K562 (cell line): ENCODE measurements around the gene ADAM23. TPM values are rescaled to one million over a fixed set of nuclear protein-coding genes. Genes with fewer than 3 reads are reported as not detected.

Source experiments
- ATAC-seq: fragments of 200-7000 bp; cut with Tn5 transposase; 3 replicates; pipeline ENCODE4 v1.9.1; 2020; ENCODE audit warnings: moderate library complexity
- BruUV-seq: library from RNA; stranded (reverse); fragments of 400-500 nt; replicated peaks from 2 replicates; lab custom pipeline; 2021; lab: Mats Ljungman, UMichigan
- CTCF ChIA-PET: fragments of 300-600 bp; formaldehyde crosslinking; extraction: SDS; loops from one replicate; lab custom pipeline; 2021; ENCODE audit warnings: low intra/inter-chr PET ratio; lab: Yijun Ruan, JAX
- POLR2A ChIA-PET: fragments of 300-600, 350-650 bp; sonication (Branson Sonifier 250); formaldehyde crosslinking; extraction: SDS; loops from one replicate; lab custom pipeline; 2021; ENCODE audit warnings: antibody characterized with exemption, inconsistent platforms; lab: Yijun Ruan, JAX
- DNase-seq, 4 experiments: peaks; one replicate each; pipeline versions ENCODE4 v3.0.0 to v3.0.0-alpha.2; 2011 to 2018; ENCODE audit warnings: low spot score in 3 of 4, mixed read lengths in 3 of 4; ENCODE audit errors: extremely low read depth in 1 of 4
- FAIRE-seq: peaks from 2 replicates; lab custom pipeline; 2011; peaks lifted over from hg19 to GRCh38; lab: Jason Lieb, UNC
- H2AFZ ChIP-seq: 2 replicates; pipeline ENCODE4 v1.6.0; 2011; ENCODE audit warnings: low read depth, low read length, control low read depth, inconsistent platforms
- H3K27ac ChIP-seq: fragments of 200-600 bp; 3 replicates; pipeline ENCODE4 v1.8.0; 2011; ENCODE audit warnings: low read depth, mild to moderate bottlenecking, control low read depth, inconsistent platforms, low read length, moderate library complexity, mixed read lengths; ENCODE audit errors: extremely low read depth
- H3K27me3 ChIP-seq, 2 experiments: fragments of 300-600 bp in 1 of 2; 2 replicates in 1 of 2; 3 replicates in 1 of 2; pipeline versions ENCODE4 v1.6.0 to v1.8.0; 2011; ENCODE audit warnings: inconsistent platforms in 2 of 2, low read length in 2 of 2, mild to moderate bottlenecking in 1 of 2, mixed read lengths in 1 of 2, moderate library complexity in 1 of 2; ENCODE audit not compliant: control insufficient read depth in 2 of 2, insufficient read depth in 2 of 2
- H3K36me3 ChIP-seq: fragments of 300-600 bp; 3 replicates; pipeline ENCODE4 v1.8.0; 2011; ENCODE audit warnings: mild to moderate bottlenecking, low read length, inconsistent platforms; ENCODE audit not compliant: control insufficient read depth, insufficient read depth
- H3K4me1 ChIP-seq, 2 experiments: fragments of 200-600 bp in 1 of 2; replicated peaks in 1 of 2; 2 replicates in 1 of 2; 3 replicates in 1 of 2; pipeline versions ENCODE4 v1.5.1 to v1.8.0; 2011; ENCODE audit warnings: inconsistent platforms in 2 of 2, low read length in 2 of 2, mild to moderate bottlenecking in 1 of 2, mixed read lengths in 1 of 2, moderate library complexity in 1 of 2; ENCODE audit not compliant: control insufficient read depth in 2 of 2, insufficient read depth in 2 of 2
- H3K4me2 ChIP-seq: 2 replicates; pipeline ENCODE4 v1.6.1; 2011; ENCODE audit warnings: low read length, control low read depth, inconsistent platforms, mixed read lengths; ENCODE audit not compliant: insufficient read depth
- H3K4me3 ChIP-seq: fragments of 200-600 bp; sonication (generic), shearing (Covaris generic); 2 replicates; pipeline ENCODE4 v1.5.1; 2016; ENCODE audit warnings: control low read depth, inconsistent platforms
- H3K79me2 ChIP-seq: fragments of 200-600 bp; 3 replicates; pipeline ENCODE4 v1.8.0; 2011; ENCODE audit warnings: low read length, inconsistent platforms; ENCODE audit not compliant: control insufficient read depth, insufficient read depth
- H3K9ac ChIP-seq, 2 experiments: 2 replicates each; pipeline versions ENCODE4 v1.6.0 to v1.6.1; 2011; ENCODE audit warnings: low read depth in 2 of 2, low read length in 2 of 2, control low read depth in 1 of 2, inconsistent platforms in 1 of 2, mild to moderate bottlenecking in 1 of 2, mixed read lengths in 1 of 2; ENCODE audit not compliant: insufficient read depth in 1 of 2
- H3K9me1 ChIP-seq: one replicate; pipeline ENCODE4 v1.6.0; 2011; ENCODE audit warnings: inconsistent platforms, mild to moderate bottlenecking, low read length, moderate library complexity; ENCODE audit not compliant: control insufficient read depth, insufficient read depth
- H3K9me3 ChIP-seq: replicated peaks from 2 replicates; pipeline ENCODE4 v1.5.1; 2011; ENCODE audit warnings: low read depth, low read length, inconsistent platforms; ENCODE audit not compliant: control insufficient read depth, insufficient read depth
- H4K20me1 ChIP-seq: replicated peaks from 2 replicates; pipeline ENCODE4 v1.6.1; 2011; ENCODE audit warnings: low read length, inconsistent platforms, mixed read lengths; ENCODE audit not compliant: control insufficient read depth, insufficient read depth
- MTA3 ChIP-seq: fragments of 450-650 bp; formaldehyde crosslinking; IDR thresholded peaks from 2 replicates; pipeline ENCODE4 v1.6.1; 2017; ENCODE audit warnings: mild to moderate bottlenecking, borderline replicate concordance
- SIX5 ChIP-seq, 2 experiments: IDR thresholded peaks; 2 replicates each; pipeline ENCODE4 v1.6.1; 2011; ENCODE audit warnings: low read length in 2 of 2, borderline replicate concordance in 1 of 2, low read depth in 1 of 2, mild to moderate bottlenecking in 1 of 2, moderate library complexity in 1 of 2; ENCODE audit not compliant: insufficient read depth in 1 of 2
- SRSF3 ChIP-seq: fragments of 200-400 bp; formaldehyde crosslinking; IDR thresholded peaks from 2 replicates; pipeline ENCODE4 v1.6.1; 2016; ENCODE audit warnings: mild to moderate bottlenecking, low read length, moderate library complexity; ENCODE audit not compliant: insufficient read depth
- ZNF445 ChIP-seq: fragments of 250-450 bp; sonication (Bioruptor Pico); IDR thresholded peaks from 2 replicates; pipeline ENCODE4 v1.4.0; 2020; ENCODE audit warnings: low read depth, mild to moderate bottlenecking, moderate library complexity
- WGBS: fragments of 100-300 bp; shearing (Covaris generic); methylation state at CpG from one replicate; pipeline ENCODE4 v1.1.6; 2016; ENCODE audit warnings: low coverage, mixed read lengths; ENCODE audit not compliant: insufficient coverage; ENCODE audit errors: missing lambda C conversion rate; 5-methylcytosine and 5-hydroxymethylcytosine counted together
- in situ Hi-C: fragments of 300-500 bp; cut with MboI; formaldehyde crosslinking; loops from 4 replicates; pipeline ENCODE4 v1.15.0; 2018; ENCODE audit warnings: inconsistent platforms, mixed read lengths
- intact Hi-C: fragments of 100-400 bp; cut with micrococcal nuclease; formaldehyde crosslinking; loops from 2 replicates; pipeline ENCODE4 v1.14.2; 2022
- polyA plus RNA-seq, 8 experiments: library from polyadenylated mRNA; depleted of rRNA in 4 of 8; stranded (reverse) in 5 of 8; unstranded in 3 of 8; fragments of >200 nt; fragmentation: Nextera tagmentation in 2 of 8; fragmentation: Illumina TruSeq in 1 of 8; extraction: Ambion mirVana in 2 of 8; extraction: Trizol in 1 of 8; gene quantifications; 2 replicates each; pipeline versions ENCODE4 v1.2.1 to v1.2.3, GENCODE V29; 2011 to 2014; ENCODE audit warnings: inconsistent platforms in 1 of 8, missing spikeins in 1 of 8
- total RNA-seq, 7 experiments: library from RNA; depleted of rRNA in 6 of 7; stranded (reverse); fragments of >200 nt in 6 of 7; fragmentation: Illumina TruSeq in 2 of 7; extraction: Trizol in 2 of 7; gene quantifications; 2 replicates each; pipeline versions ENCODE4 v1.2.1 to v1.2.3, GENCODE V29; 2011 to 2021; ENCODE audit warnings: low replicate concordance in 1 of 7
- TF ChIP-seq, protein P1 (sequence below): sonication (generic); formaldehyde crosslinking; IDR thresholded peaks from 2 replicates; pipeline ENCODE4 v1.8.1; 2023; ENCODE audit warnings: missing genetic modification reagents, mild to moderate bottlenecking, borderline replicate concordance
- TF ChIP-seq, protein P2 (sequence below): fragments of 150-350 bp; conservative IDR thresholded peaks from 2 replicates; pipeline ENCODE4 v1.6.1; 2014; ENCODE audit warnings: low read length

ADAM23 gene
- total and polyA plus RNA-seq, 9 of the 15 experiments (the other 6 are each of a cell fraction or from before 2014, with no cell fraction given) = 0.02 TPM; not detected in 8

DNA sequence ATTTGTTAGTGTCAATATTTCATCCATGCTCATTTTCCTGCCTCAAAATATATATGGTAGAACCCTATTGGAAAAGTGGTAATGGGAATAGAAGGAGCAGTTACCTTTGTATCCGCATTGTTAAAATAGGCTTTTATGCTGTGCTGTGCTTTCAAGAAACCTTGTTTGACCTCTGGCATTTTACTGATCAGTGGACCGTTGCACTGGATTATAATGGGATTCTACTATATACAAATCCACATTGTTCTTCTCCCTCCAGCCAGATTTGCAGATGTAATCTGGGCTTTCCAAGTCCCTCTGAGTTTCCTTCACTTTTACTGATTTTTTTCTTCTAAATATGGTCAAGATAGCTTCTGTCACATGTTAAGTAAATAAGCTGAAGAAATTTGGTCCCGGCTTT lies 175.7 kb downstream of the ADAM23 start:
- H3K36me3 ChIP-seq = no peaks in the 10 kb centered on the region
- 0% methylated on average over 2 of the region's 3 CpGs for WGBS

More for the DNA sequence above, 175.7 kb downstream of the ADAM23 start:
- POLR2A ChIA-PET = no interaction called here
- ATAC-seq (no peak), FAIRE-seq (no peak), DNase-seq (no peak)
- H3K4me3 ChIP-seq = no peak overlapping the region
- H3K9ac ChIP-seq = no peak overlapping the region
- no peak overlapping the region for H3K4me2 ChIP-seq
- H3K4me1 ChIP-seq = peaks cover 0 to 4% of the 10 kb centered on the region in 2 experiments; a peak in 2 of 5 replicates
- no peak for TF ChIP-seq ZNF445 (CRISPR knock-in tag)
- no peak for TF ChIP-seq SIX5 (IDR thresholded peaks at IDR 0.05; ENCODE audit: borderline replicate concordance in 1 of 2, insufficient read depth in 1 of 2, low read depth in 1 of 2, low read length in 2 of 2)
- TF ChIP-seq, protein P1, sequence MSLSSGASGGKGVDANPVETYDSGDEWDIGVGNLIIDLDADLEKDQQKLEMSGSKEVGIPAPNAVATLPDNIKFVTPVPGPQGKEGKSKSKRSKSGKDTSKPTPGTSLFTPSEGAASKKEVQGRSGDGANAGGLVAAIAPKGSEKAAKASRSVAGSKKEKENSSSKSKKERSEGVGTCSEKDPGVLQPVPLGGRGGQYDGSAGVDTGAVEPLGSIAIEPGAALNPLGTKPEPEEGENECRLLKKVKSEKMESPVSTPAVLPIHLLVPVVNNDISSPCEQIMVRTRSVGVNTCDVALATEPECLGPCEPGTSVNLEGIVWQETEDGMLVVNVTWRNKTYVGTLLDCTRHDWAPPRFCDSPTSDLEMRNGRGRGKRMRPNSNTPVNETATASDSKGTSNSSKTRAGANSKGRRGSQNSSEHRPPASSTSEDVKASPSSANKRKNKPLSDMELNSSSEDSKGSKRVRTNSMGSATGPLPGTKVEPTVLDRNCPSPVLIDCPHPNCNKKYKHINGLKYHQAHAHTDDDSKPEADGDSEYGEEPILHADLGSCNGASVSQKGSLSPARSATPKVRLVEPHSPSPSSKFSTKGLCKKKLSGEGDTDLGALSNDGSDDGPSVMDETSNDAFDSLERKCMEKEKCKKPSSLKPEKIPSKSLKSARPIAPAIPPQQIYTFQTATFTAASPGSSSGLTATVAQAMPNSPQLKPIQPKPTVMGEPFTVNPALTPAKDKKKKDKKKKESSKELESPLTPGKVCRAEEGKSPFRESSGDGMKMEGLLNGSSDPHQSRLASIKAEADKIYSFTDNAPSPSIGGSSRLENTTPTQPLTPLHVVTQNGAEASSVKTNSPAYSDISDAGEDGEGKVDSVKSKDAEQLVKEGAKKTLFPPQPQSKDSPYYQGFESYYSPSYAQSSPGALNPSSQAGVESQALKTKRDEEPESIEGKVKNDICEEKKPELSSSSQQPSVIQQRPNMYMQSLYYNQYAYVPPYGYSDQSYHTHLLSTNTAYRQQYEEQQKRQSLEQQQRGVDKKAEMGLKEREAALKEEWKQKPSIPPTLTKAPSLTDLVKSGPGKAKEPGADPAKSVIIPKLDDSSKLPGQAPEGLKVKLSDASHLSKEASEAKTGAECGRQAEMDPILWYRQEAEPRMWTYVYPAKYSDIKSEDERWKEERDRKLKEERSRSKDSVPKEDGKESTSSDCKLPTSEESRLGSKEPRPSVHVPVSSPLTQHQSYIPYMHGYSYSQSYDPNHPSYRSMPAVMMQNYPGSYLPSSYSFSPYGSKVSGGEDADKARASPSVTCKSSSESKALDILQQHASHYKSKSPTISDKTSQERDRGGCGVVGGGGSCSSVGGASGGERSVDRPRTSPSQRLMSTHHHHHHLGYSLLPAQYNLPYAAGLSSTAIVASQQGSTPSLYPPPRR = no peak
- TF ChIP-seq SRSF3 = no peak
- TF ChIP-seq, protein P2, sequence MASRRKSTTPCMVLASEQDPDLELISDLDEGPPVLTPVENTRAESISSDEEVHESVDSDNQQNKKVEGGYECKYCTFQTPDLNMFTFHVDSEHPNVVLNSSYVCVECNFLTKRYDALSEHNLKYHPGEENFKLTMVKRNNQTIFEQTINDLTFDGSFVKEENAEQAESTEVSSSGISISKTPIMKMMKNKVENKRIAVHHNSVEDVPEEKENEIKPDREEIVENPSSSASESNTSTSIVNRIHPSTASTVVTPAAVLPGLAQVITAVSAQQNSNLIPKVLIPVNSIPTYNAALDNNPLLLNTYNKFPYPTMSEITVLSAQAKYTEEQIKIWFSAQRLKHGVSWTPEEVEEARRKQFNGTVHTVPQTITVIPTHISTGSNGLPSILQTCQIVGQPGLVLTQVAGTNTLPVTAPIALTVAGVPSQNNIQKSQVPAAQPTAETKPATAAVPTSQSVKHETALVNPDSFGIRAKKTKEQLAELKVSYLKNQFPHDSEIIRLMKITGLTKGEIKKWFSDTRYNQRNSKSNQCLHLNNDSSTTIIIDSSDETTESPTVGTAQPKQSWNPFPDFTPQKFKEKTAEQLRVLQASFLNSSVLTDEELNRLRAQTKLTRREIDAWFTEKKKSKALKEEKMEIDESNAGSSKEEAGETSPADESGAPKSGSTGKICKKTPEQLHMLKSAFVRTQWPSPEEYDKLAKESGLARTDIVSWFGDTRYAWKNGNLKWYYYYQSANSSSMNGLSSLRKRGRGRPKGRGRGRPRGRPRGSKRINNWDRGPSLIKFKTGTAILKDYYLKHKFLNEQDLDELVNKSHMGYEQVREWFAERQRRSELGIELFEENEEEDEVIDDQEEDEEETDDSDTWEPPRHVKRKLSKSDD = no peak
- no peak for TF ChIP-seq MTA3
- H3K27me3 ChIP-seq = 0 out of 5 replicates have a peak, but pooled peaks cover 0 to 2% of the 10 kb centered on the region in 2 experiments
- no peak overlapping the region for H2AFZ ChIP-seq
- no peaks in the 10 kb centered on the region for H3K9me3 ChIP-seq
- no peaks in the 10 kb centered on the region for H4K20me1 ChIP-seq
- intact Hi-C loops (no loop called here), in situ Hi-C loops (no loop called here)
- no peak overlapping the region for H3K27ac ChIP-seq
- CTCF ChIA-PET = no interaction called here
- no peaks in the 10 kb centered on the region for H3K9me1 ChIP-seq
- no peaks in the 10 kb centered on the region for H3K79me2 ChIP-seq
- no TSS peak for BruUV-seq
